HepG2 (cell line): Measurements from ENCODE around the gene ATRIP. TPM values are rescaled to one million over a fixed set of nuclear protein-coding genes. Genes with fewer than 3 reads are reported as not detected.

Experiments
- ATF1 ChIP-seq: IDR thresholded peaks from 2 replicates; pipeline ENCODE4 v1.6.1; 2016; ENCODE audit warnings: mild to moderate bottlenecking, control low read depth
- FOXO1 ChIP-seq: sonication (generic); formaldehyde crosslinking; IDR thresholded peaks from 2 replicates; pipeline ENCODE4 v1.4.0; 2020; ENCODE audit warnings: missing genetic modification reagents
- GLI4 ChIP-seq: sonication (generic); formaldehyde crosslinking; IDR thresholded peaks from 2 replicates; pipeline ENCODE4 v1.5.1; 2020; ENCODE audit warnings: missing genetic modification reagents, mild to moderate bottlenecking, moderate library complexity, borderline replicate concordance
- GLMP ChIP-seq: sonication (generic); formaldehyde crosslinking; IDR thresholded peaks from 2 replicates; pipeline ENCODE4 v1.9.0; 2021; ENCODE audit warnings: missing genetic modification reagents, mild to moderate bottlenecking, borderline replicate concordance
- SOX6 ChIP-seq, 2 experiments: fragments of 450-650 bp in 1 of 2; sonication (generic) in 1 of 2; formaldehyde crosslinking in 1 of 2; IDR thresholded peaks; 2 replicates each; pipeline versions ENCODE4 v1.4.0 to v1.6.1; 2017 to 2020; ENCODE audit warnings: antibody characterized with exemption in 1 of 2, mild to moderate bottlenecking in 1 of 2, missing genetic modification reagents in 1 of 2
- ZFP37 ChIP-seq: sonication (generic); formaldehyde crosslinking; IDR thresholded peaks from 2 replicates; pipeline ENCODE4 v1.4.0; 2020; ENCODE audit warnings: missing genetic modification reagents, borderline replicate concordance
- ZNF10 ChIP-seq: sonication (generic); formaldehyde crosslinking; IDR thresholded peaks from 2 replicates; pipeline ENCODE4 v1.4.0; 2020; ENCODE audit warnings: mild to moderate bottlenecking, low read depth, missing genetic modification reagents, borderline replicate concordance
- ZNF496 ChIP-seq: sonication (generic); formaldehyde crosslinking; IDR thresholded peaks from 2 replicates; pipeline ENCODE4 v1.8.1; 2023; ENCODE audit warnings: mild to moderate bottlenecking, moderate library complexity, missing genetic modification reagents; ENCODE audit not compliant: insufficient replicate concordance
- ZNF724P ChIP-seq: sonication (generic); formaldehyde crosslinking; IDR thresholded peaks from 2 replicates; pipeline ENCODE4 v1.8.0; 2022; ENCODE audit warnings: missing genetic modification reagents, borderline replicate concordance
- polyA plus RNA-seq, 8 experiments: library from polyadenylated mRNA; depleted of rRNA in 3 of 8; stranded (reverse) in 7 of 8; unstranded in 1 of 8; fragments of >200 nt; fragmentation: Illumina TruSeq in 4 of 8; extraction: Trizol in 4 of 8; gene quantifications; 2 replicates each; pipeline versions ENCODE4 v1.2.1 to v1.2.3, GENCODE V29; 2011 to 2016; ENCODE audit warnings: low read depth in 4 of 8, missing spikeins in 1 of 8, mixed read lengths in 1 of 8; ENCODE audit not compliant: insufficient read depth in 1 of 8
- total RNA-seq, 5 experiments: library from RNA; depleted of rRNA; stranded (reverse); fragments of >200 nt; fragmentation: Illumina TruSeq; extraction: Trizol; gene quantifications; 2 replicates each; pipeline ENCODE4 v1.2.3, GENCODE V29; 2016; ENCODE audit warnings: low read depth in 1 of 5
- TF ChIP-seq, protein P1 (sequence below): IDR thresholded peaks from 2 replicates; pipeline ENCODE4 v1.6.1; 2018; ENCODE audit warnings: missing genetic modification reagents

ATRIP gene
- total and polyA plus RNA-seq, 2 of the 13 experiments (the other 11 are each of a cell fraction or from before 2014, with no cell fraction given) = 5.1 to 12.5 TPM

- TF ChIP-seq GLI4 (CRISPR knock-in tag) = no peak
- TF ChIP-seq GLMP (CRISPR knock-in tag) = no peak
- no peak for TF ChIP-seq ATF1 (CRISPR knock-in tag)
- TF ChIP-seq, protein P1, sequence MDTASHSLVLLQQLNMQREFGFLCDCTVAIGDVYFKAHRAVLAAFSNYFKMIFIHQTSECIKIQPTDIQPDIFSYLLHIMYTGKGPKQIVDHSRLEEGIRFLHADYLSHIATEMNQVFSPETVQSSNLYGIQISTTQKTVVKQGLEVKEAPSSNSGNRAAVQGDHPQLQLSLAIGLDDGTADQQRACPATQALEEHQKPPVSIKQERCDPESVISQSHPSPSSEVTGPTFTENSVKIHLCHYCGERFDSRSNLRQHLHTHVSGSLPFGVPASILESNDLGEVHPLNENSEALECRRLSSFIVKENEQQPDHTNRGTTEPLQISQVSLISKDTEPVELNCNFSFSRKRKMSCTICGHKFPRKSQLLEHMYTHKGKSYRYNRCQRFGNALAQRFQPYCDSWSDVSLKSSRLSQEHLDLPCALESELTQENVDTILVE (CRISPR knock-in tag) = no peak
- TF ChIP-seq ZFP37 (CRISPR knock-in tag) = no peak
- no peak for TF ChIP-seq ZNF724P
- TF ChIP-seq ZNF496 (CRISPR knock-in tag) = no peak
- TF ChIP-seq SOX6 (IDR thresholded peaks at IDR 0.05) = no peak
- no peak for TF ChIP-seq SOX6 (CRISPR knock-in tag; IDR thresholded peaks at IDR 0.05)
- TF ChIP-seq FOXO1 (CRISPR knock-in tag) = no peak
- no peak for TF ChIP-seq ZNF10 (CRISPR knock-in tag)
Measured at GRCh38 chr3:48425281-48425812, 21.2 kb upstream of the ATRIP start (continued).
